ENCODE results near the gene ZNF423.
"Not testable (repeated sequence)": the region's sequence is repeated elsewhere in the genome, so short reads cannot be mapped to it uniquely, and the experiment has no call there.

The ZNF423 gene

GRCh38 chr16:49698931-49699840, 156.7 kb downstream of the ZNF423 start:
- FAIRE-seq (no peak), DNase-seq (ENCODE audit: low spot score) (no peak)

- DNase-seq (ENCODE audit: low spot score) (no peak), FAIRE-seq (no peak)
These were observed 157.5 kb downstream of the ZNF423 start for GRCh38 chr16:49698453-49698815.

- FAIRE-seq: no peak
- DNase-seq (ENCODE audit: low spot score): no peak
These were observed 158.1 kb downstream of the ZNF423 start for GRCh38 chr16:49697631-49698452.

- no peak for FAIRE-seq
- DNase-seq (ENCODE audit: low spot score): no peak
These were observed 159.4 kb downstream of the ZNF423 start for GRCh38 chr16:49696414-49697101.

- FAIRE-seq: no peak
- no peak for DNase-seq (ENCODE audit: low spot score)
These were observed 160.0 kb downstream of the ZNF423 start for GRCh38 chr16:49695782-49696413.

- no peak for FAIRE-seq
- no peak for DNase-seq (ENCODE audit: low spot score)
These were observed 162.5 kb downstream of the ZNF423 start for GRCh38 chr16:49693445-49693844.

GRCh38 chr16:49690778-49691177, 165.1 kb downstream of the ZNF423 start:
- no peak for FAIRE-seq
- no peak for DNase-seq (ENCODE audit: low spot score)

GRCh38 chr16:49688036-49688697, 167.7 kb downstream of the ZNF423 start:
- FAIRE-seq: no peak
- no peak for DNase-seq (ENCODE audit: low spot score)

GRCh38 chr16:49687476-49688002, 168.4 kb downstream of the ZNF423 start:
- FAIRE-seq: no peak
- DNase-seq (ENCODE audit: low spot score): no peak

- no peak for FAIRE-seq
- no peak for DNase-seq (ENCODE audit: low spot score)
These were observed 171.2 kb downstream of the ZNF423 start for GRCh38 chr16:49684696-49685095.

- DNase-seq (ENCODE audit: low spot score) (no peak), FAIRE-seq (no peak)
These were observed 173.2 kb downstream of the ZNF423 start for GRCh38 chr16:49682577-49683165.

- FAIRE-seq (no peak), DNase-seq (ENCODE audit: low spot score) (no peak)
These were observed 174.6 kb downstream of the ZNF423 start for GRCh38 chr16:49681217-49681883.

GRCh38 chr16:49679095-49679494, 176.8 kb downstream of the ZNF423 start:
- DNase-seq (ENCODE audit: low spot score): no peak
- FAIRE-seq: no peak

GRCh38 chr16:49677661-49678060, 178.3 kb downstream of the ZNF423 start:
- DNase-seq (ENCODE audit: low spot score); FAIRE-seq: not testable (repeated sequence)

GRCh38 chr16:49675413-49675812, 180.5 kb downstream of the ZNF423 start:
- no peak for FAIRE-seq
- no peak for DNase-seq (ENCODE audit: low spot score)

- DNase-seq (ENCODE audit: low spot score): no peak
- FAIRE-seq: no peak
These were observed 180.9 kb downstream of the ZNF423 start for GRCh38 chr16:49674990-49675389.

- DNase-seq (ENCODE audit: low spot score) (no peak), FAIRE-seq (no peak)
These were observed 181.5 kb downstream of the ZNF423 start for GRCh38 chr16:49674351-49674851.

- FAIRE-seq (no peak), DNase-seq (ENCODE audit: low spot score) (no peak)
These were observed 182.5 kb downstream of the ZNF423 start for GRCh38 chr16:49673442-49673841.

GRCh38 chr16:49672753-49673152, 183.2 kb downstream of the ZNF423 start:
- no peak for FAIRE-seq
- no peak for DNase-seq (ENCODE audit: low spot score)
